Measurements from ENCODE around the gene EVI2A. TPM values are rescaled to one million over a fixed set of nuclear protein-coding genes. Genes with fewer than 3 reads are reported as not detected.

The EVI2A gene
- polyA plus RNA-seq, 3 donors, result 121 to 138 (median 125) TPM

DNA sequence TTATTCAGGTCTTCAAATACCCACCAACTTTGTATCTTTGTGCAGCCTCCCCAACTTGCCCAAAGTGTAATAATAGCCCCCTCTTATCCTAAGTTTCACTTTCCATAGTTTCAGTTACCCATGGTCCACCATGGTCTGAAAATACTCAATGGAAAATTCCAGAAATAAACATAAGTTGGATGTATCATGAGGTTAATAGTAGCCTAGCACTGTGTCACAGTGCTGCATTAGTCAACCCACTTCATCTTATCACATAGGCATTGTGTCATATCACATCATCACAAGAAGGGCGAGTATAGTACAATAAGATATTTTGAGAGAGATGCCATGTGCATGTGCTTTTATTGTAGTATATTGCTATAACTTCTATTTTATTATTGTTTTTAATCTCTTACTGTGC lies 46.3 kb downstream of the EVI2A start:
- peak; percentile 13 to 46 (median 25) for DNase-seq
- TF ChIP-seq CTCF (IDR thresholded peaks at IDR 0.05), result no peak
- no peaks in the 10 kb centered on the region for H4K20me1 ChIP-seq (ENCODE audit: insufficient read depth, low read length)
- H3K9me3 ChIP-seq (replicated peaks in 1 of 2; ENCODE audit: control insufficient read depth in 1 of 2, insufficient read depth in 1 of 2, low read length in 2 of 2), result no peaks in the 10 kb centered on the region
- H2AFZ ChIP-seq (ENCODE audit: insufficient read depth, low read depth, low read length, poor library complexity, severe bottlenecking), result no peak overlapping the region
- Mint-ChIP-seq H3K36me3 (peaks cover 28 to 29% of the 10 kb centered on the region in 2 donors), H3K4me3 (peak overlapping the region in 1 of 2 donors; percentile 71), H3K27ac (peak overlapping the region; percentile 81 to 93 (median 90)), H3K9me3 (peaks cover 0 to 3% (median 0%) of the 10 kb centered on the region in 7 donors), H3K4me1 (peaks cover 32% of the 10 kb centered on the region), H3K27me3 (ENCODE audit: low read depth in 3 of 3) (no peaks in the 10 kb centered on the region)
- peak overlapping the region in 1 of 2 donors; percentile 82 for H3K27ac ChIP-seq (ENCODE audit: low read depth in 1 of 2, low read length in 2 of 2)
- peak overlapping the region; percentile 59 for H3K4me2 ChIP-seq (replicated peaks; ENCODE audit: extremely low read depth, low read length, poor library complexity, severe bottlenecking)
- no peaks in the 10 kb centered on the region for H3K36me3 ChIP-seq (replicated peaks in 1 of 2; ENCODE audit: control insufficient read depth in 1 of 2, insufficient read depth in 2 of 2, low read length in 2 of 2)
- H3K27me3 ChIP-seq (ENCODE audit: control insufficient read depth in 2 of 2, insufficient read depth in 2 of 2, low read length in 2 of 2), result no peaks in the 10 kb centered on the region
- H3K9ac ChIP-seq (ENCODE audit: insufficient read depth, low read length, poor library complexity, severe bottlenecking), result no peak overlapping the region
- H3K4me3 ChIP-seq (replicated peaks in 1 of 3; ENCODE audit: low read depth in 2 of 3, low read length in 3 of 3), result peak overlapping the region in 1 of 3 experiments; percentile 54
- H3K4me1 ChIP-seq (ENCODE audit: control insufficient read depth in 1 of 2, insufficient read depth in 2 of 2, low read length in 2 of 2), result peaks cover 19 to 38% of the 10 kb centered on the region in 2 donors
- WGBS (ENCODE audit: insufficient coverage), result no CpG with 5 or more reads among the region's 1 CpG
- peaks cover 7% of the 10 kb centered on the region for H3K79me2 ChIP-seq (ENCODE audit: insufficient read depth, low read length)
- intact Hi-C loops (cut with micrococcal nuclease), result loop anchor here in 1 of 2 donors (10.0 kb wide), 1 partner anchor 50 kb away; the partner anchor contains the start of gene EVI2A

- Mint-ChIP-seq H3K9me3 (peaks cover 0 to 3% (median 0%) of the 10 kb centered on the region in 7 donors), H3K27ac (peak overlapping the region; percentile 81 to 93 (median 90)), H3K4me1 (peaks cover 34% of the 10 kb centered on the region), H3K36me3 (peaks cover 33 to 34% of the 10 kb centered on the region in 2 donors), H3K27me3 (ENCODE audit: low read depth in 3 of 3) (no peaks in the 10 kb centered on the region), H3K4me3 (peak overlapping the region in 1 of 2 donors; percentile 71)
- Histone ChIP-seq H3K9ac (ENCODE audit: insufficient read depth, low read length, poor library complexity, severe bottlenecking) (no peak overlapping the region), H3K4me3 (replicated peaks in 1 of 3; ENCODE audit: low read depth in 2 of 3, low read length in 3 of 3) (peak overlapping the region in 1 of 3 experiments; percentile 54), H3K27me3 (ENCODE audit: control insufficient read depth in 2 of 2, insufficient read depth in 2 of 2, low read length in 2 of 2) (no peaks in the 10 kb centered on the region), H3K36me3 (replicated peaks in 1 of 2; ENCODE audit: control insufficient read depth in 1 of 2, insufficient read depth in 2 of 2, low read length in 2 of 2) (peaks cover 0 to 7% of the 10 kb centered on the region in 2 donors), H3K4me1 (ENCODE audit: control insufficient read depth in 1 of 2, insufficient read depth in 2 of 2, low read length in 2 of 2) (peaks cover 19 to 38% of the 10 kb centered on the region in 2 donors), H3K4me2 (replicated peaks; ENCODE audit: extremely low read depth, low read length, poor library complexity, severe bottlenecking) (peak overlapping the region; percentile 59), H2AFZ (ENCODE audit: insufficient read depth, low read depth, low read length, poor library complexity, severe bottlenecking) (no peak overlapping the region), H3K79me2 (ENCODE audit: insufficient read depth, low read length) (peaks cover 7% of the 10 kb centered on the region), H4K20me1 (ENCODE audit: insufficient read depth, low read length) (no peaks in the 10 kb centered on the region), H3K9me3 (replicated peaks in 1 of 2; ENCODE audit: control insufficient read depth in 1 of 2, insufficient read depth in 1 of 2, low read length in 2 of 2) (no peaks in the 10 kb centered on the region), H3K27ac (ENCODE audit: low read depth in 1 of 2, low read length in 2 of 2) (peak overlapping the region in 1 of 2 donors; percentile 82)
- DNase-seq, result peak; percentile 46 to 81 (median 69)
- intact Hi-C loops (cut with micrococcal nuclease), result loop anchor here in 1 of 2 donors (10.0 kb wide), 1 partner anchor 51 kb away; the partner anchor contains the start of gene EVI2A
- no peak for TF ChIP-seq CTCF (IDR thresholded peaks at IDR 0.05)
- WGBS (ENCODE audit: insufficient coverage), result no CpG with 5 or more reads among the region's 2 CpGs
Observed at GRCh38 chr17:31274252-31274651, 47.2 kb downstream of the EVI2A start.

Measured in CD14-positive monocyte (primary cell).